ENCODE measurements around the gene TYW1. TPM values are rescaled to one million over a fixed set of nuclear protein-coding genes. Genes with fewer than 3 reads are reported as not detected.
A peak's percentile ranks its signal among the peaks of the same experiment; 100 is the strongest.
"Not testable (repeated sequence)": the region's sequence is repeated elsewhere in the genome, so short reads cannot be mapped to it uniquely, and the experiment has no call there.

The TYW1 gene
- total RNA-seq, 1 donor from 2014 or later = 10.0 TPM

DNA sequence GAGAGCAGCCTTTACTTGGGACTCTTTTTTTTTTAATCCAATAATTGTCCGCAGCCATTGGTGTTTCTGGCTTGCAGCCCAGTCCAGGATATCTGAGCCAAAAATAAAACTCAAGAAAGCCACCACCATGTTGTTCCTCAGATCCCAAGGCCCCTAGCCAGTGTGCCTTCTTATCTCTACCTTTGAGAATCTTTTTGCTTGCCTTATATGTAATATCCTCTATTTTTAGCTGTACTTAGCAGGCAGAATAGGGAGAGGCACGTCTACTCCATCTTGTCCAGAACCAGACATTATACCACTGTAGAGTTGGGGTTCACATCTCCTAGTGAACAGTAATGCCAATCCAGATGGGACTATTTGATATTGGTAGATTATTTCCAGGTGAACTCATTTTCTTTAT is 209.1 kb downstream of the TYW1 start:
- ATAC-seq (ENCODE audit: poor library complexity) = peak; percentile 58
- intact Hi-C loops (cut with DNase I); DNase-seq: not testable (repeated sequence)

DNA sequence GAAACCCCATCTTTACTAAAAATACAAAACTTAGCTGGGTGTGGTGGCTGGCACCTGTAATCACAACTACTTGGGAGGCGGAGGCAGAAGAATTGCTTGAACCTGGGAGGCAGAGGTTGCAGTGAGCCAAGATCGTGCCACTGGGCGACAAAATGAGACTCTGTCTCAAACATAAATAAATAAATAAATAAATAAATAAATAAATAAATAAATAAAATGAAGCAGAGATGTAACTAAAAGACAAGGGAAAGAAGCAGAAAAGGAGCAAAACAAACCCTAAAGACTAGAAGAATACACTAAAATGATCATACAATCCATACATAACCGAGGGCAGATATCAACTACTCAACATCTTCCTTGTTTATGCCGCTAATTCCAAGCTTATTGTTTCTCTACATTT is 209.8 kb downstream of the TYW1 start:
- intact Hi-C loops (cut with DNase I) = no loop called here
- ATAC-seq (ENCODE audit: poor library complexity) (no peak), DNase-seq (no peak)

DNA sequence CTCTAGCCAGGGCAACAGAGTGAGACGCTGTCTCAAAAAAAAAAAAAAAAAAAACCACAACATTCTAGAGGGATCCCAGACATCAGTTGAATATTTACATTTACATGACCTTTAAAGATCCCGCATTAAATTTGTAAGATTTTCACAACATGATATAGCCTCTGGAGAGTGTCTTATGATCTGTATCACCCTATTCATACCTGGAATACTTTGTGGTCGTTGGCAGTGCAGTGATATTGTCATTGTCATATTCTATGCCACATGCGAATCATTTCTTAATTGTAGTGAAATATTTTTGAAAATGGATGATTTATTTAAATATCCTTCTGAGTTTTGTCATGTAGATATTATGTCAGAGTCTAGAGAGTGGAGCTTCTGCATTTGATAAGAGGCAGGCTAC is 212.0 kb downstream of the TYW1 start:
- DNase-seq; intact Hi-C loops (cut with DNase I); ATAC-seq (ENCODE audit: poor library complexity): not testable (repeated sequence)

DNA sequence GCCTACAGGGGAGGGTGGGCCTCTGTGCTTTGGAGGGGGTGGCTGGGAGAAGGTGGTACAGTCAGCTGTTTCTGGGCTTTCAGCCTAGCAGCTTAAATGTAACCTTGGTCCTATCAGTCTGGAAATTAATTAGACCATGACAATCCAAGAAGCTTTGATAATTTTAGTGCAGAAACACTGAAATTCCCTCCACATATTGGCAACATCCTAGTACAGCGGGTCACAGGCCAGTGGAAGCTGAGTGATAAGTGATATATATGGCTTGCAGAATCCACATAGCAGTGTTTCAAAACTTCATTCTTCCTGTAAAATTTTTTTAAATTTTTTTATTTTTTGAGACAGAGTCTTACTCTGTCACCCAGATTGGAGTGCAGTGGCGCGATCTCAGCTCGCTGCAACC is 212.6 kb downstream of the TYW1 start:
- no peak for DNase-seq
- intact Hi-C loops (cut with DNase I) = no loop called here
- ATAC-seq (ENCODE audit: poor library complexity) = no peak

DNA sequence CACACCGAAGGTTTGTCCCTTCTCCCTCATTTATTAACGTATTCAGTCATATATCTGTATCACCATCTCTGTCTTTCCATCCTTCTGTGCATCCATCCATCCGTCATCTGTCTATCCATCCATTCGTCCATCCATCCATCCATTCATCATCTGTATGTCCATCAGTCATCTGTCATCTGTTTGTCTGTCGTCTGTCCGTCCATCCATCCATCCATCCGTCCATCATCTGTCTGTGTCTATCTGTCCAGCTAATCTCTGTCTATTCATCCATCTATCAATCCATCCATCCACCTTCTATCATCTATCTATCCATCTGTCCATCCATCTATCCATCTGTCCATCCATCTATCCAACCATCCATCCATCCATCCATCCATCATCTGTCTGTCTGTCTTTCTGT is 213.9 kb downstream of the TYW1 start:
- ATAC-seq (ENCODE audit: poor library complexity) = no peak
- intact Hi-C loops (cut with DNase I) = no loop called here
- DNase-seq = no peak

DNA sequence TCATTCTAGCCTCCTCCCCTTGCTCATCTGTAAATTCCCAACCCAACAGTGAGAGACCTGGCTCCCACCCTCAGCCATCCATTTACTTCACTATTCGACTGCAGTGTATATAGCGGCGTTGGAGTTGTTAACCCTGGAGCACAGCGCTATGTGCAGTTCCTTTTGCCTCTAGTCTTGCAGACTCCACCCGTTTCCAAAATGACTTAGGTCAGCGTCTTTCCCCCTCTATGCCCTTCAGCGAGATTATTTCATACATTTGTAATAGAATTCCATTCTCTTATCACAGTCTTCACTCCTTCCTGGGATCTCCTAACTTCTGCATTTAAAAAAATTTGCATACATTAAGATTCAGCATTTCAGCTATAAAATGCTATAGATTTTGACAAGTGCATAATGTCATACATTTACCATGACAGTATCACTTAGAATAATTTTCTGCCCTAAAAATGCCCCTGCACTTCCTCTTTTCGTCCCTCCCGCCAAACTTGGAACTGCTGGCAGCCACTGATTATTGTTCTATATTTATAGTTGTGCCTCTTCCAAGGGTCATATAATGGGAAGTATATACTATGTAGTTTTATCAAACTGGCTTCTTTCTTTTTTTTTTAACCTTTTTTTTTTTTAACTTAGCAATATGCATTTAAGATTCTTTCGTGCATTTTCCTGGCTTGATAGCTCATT is 215.2 kb downstream of the TYW1 start:
- DNase-seq; ATAC-seq (ENCODE audit: poor library complexity); intact Hi-C loops (cut with DNase I): not testable (repeated sequence)

DNA sequence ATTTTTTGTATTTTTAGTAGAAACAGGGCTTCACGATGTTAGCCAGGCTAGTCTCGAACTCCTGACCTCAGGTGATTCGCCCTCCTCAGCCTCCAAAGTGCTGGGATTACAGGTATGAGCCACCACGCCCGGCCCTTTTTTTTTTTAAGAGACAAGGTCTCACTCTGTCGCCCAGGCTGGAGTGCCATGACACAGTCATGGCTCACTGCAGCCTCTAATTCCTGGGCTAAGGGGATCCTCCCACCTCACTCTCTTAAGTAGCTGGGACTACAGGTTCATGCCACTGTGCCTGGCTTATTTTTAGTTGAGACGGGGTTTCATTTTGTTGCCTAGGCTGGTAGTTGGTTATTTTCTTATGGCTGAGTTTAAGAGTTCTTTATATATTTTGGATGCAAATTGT is 216.4 kb downstream of the TYW1 start:
- DNase-seq; ATAC-seq (ENCODE audit: poor library complexity); intact Hi-C loops (cut with DNase I): not testable (repeated sequence)

DNA sequence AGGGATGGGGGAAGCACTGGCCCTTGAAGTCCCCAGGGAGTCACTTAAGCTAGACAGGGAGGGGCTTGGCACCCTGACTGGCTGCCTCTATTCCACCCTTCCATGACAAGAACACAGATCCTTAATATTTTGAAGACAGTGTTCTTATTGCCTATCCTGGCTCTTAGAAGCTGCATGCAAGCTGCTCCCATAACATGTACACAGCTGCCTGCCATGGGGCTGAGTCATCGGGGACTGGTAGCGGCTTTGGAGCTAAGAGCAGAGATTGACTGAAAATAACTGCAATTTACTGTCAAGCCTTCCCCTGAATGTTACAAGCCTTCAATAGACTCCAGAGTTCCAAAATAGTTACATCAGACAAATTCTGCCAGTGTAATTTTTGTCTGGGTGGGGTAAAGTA is 226.9 kb downstream of the TYW1 start:
- ATAC-seq (ENCODE audit: poor library complexity); intact Hi-C loops (cut with DNase I); DNase-seq: not testable (repeated sequence)

DNA sequence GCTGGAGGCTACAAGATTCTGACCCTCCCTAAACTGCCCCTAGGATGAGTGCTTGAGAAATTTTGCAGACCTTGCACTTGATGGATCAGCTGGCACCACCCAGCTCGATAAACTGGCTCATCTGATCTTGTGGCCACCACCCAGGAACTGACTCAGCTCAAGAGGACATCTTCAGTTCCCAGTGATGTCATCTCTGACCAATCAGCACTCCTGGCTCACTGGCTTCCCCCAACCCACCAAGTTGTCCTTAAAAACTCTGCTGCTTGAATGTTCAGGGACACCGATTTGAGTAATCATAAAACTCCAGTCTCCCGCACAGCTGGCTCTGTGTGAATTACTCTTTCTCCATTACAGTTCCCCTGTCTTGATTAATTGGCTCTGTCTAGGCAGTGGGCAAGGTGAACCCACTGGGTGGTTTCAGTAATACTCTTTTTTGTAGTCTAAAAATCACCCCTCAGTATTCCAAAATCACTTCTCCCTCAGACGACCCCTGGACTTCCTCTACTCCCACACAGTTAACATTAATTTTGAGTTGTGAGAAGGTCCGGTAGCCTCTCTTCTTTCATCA is 229.8 kb downstream of the TYW1 start:
- peak; percentile 63 for ATAC-seq (ENCODE audit: poor library complexity)

DNA sequence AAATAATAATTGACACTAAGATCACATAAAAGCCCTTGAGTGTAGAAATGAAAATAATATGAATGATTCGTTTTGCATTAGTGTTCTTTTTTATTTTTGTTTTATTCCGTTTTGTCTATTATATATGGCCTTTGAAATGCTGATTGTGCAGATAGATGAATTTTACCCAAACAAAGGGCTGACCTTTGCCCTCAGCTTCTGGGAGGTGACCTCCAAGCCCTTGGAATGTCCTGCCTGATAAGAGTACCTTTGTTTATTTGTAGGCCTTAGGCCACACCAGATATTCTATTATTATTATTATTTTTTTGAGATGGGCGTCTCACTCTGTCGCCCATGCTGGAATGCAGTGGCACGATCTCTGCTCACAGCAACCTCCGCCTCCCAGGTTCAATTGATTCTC is 230.3 kb downstream of the TYW1 start:
- ATAC-seq (ENCODE audit: poor library complexity); intact Hi-C loops (cut with DNase I); DNase-seq: not testable (repeated sequence)

More for the DNA sequence above, 229.8 kb downstream of the TYW1 start:
- intact Hi-C loops (cut with DNase I) = not testable (repeated sequence)
- DNase-seq = peak; percentile 49

DNA sequence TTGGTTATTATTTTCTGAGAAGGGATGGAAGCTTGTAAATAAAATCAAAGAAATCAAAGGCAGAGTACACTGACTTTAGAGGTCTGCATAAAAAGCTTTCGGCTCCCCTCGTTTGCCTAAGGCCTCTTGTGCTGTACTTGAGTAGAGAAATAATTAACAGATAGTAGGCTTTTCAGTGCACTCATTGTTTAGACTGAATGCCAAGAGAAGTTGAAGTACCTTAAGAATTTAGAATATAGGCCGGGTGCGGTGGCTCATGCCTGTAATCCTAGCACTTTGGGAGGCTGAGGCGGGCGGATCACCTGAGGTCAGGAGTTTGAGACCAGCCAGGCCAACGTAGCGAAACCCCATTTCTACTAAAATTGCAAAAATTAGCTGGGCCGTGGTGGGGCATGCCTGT is 232.4 kb downstream of the TYW1 start:
- intact Hi-C loops (cut with DNase I); ATAC-seq (ENCODE audit: poor library complexity); DNase-seq: not testable (repeated sequence)

DNA sequence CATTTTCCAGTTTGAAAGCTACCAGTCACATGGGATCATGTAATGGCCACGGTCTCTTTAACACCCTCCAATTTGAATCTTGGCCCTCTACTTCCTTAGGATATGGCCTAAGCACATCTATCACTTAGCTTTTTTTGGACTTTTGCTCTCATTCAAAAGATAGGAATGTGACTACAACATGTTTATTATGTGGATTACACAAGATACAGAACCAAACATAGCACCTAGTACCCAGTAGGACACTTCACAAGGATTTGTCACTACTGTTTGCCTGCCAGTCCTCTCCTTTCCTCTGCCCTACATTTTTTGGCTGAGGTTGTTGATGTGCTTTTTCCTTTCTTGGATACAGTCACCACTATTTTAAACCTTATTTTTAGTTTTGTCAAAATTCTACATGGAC is 233.4 kb downstream of the TYW1 start:
- ATAC-seq (ENCODE audit: poor library complexity) = peak; percentile 66
- DNase-seq; intact Hi-C loops (cut with DNase I): not testable (repeated sequence)

DNA sequence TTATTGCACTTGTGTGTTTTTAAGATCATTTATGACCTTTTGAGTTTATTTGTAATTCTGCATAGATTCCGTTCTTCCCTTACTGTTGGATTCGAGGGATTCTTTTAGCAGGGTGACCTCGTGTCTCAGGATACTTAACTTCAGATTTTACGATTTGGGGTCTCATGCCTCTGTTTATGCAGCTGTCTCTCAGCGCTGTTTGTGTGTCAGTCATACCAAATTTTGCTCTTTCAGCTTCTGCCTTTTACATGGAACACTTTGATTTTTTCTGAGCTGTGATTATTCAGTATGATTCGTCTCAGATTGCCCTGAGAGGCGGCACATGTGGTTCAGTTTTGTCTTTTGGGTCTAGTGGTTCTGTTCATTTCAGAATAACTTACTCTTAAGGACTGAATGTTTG is 236.9 kb downstream of the TYW1 start:
- intact Hi-C loops (cut with DNase I); DNase-seq; ATAC-seq (ENCODE audit: poor library complexity): not testable (repeated sequence)

DNA sequence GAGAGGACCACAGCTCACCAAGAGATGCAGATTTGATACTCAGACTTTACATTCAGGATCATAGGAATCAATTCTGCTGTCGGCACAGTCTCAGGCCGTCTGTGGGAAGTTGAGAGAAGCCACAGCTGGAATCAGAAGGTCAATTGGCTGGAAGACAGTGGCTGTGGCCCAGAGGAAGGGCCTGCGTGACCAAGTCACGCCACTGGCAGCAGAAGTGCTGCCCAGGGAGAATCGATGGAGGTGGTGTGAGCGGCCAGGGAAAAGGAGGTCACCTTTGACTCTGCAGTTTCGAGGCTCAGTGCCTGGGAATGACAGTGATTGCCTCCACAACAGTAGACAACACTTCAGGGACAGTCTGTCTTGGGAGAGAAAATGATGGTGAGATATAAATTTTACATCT is 239.6 kb downstream of the TYW1 start:
- intact Hi-C loops (cut with DNase I) = not testable (repeated sequence)

DNA sequence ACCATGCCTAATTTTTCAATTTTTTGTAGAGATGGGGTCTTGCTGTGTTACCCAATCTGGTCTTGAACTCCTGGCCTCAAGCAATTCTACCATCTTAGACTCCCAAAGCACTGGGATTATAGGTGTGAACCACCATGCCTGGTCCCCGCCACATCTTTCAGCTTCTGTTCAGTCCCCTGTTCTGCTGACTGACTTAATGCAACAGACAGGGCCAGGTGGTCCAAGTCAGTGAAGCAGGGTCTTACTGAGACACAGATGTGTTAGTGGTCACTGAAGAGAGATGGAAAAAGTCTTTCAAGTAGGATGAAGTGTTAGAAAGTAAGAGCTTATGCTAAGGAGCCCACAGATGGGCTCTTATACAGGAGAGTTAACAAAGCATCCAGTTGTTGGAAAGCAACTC is 246.2 kb downstream of the TYW1 start:
- DNase-seq; intact Hi-C loops (cut with DNase I); ATAC-seq (ENCODE audit: poor library complexity): not testable (repeated sequence)

More for the DNA sequence above, 239.6 kb downstream of the TYW1 start:
- peak; percentile 70 for ATAC-seq (ENCODE audit: poor library complexity)
- DNase-seq = not testable (repeated sequence)

DNA sequence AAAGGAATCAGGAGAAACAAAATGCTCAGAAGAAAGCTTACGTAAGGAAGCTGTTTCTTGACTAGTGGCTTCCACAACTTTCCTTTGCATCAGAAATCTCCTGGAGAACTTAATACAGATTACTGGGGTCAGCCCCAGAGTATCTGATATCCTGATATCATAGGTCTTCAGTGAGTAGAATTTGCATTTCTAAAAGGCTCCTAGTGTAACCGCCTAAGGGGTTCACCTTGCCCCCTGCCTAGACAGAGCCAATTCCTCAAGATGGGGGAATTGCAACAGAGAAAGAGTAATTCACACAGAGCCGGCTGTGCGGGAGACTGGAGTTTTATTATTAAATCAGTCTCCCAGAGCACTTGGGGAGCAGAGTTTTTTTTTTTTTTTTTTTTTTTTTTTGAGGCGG is 251.7 kb downstream of the TYW1 start:
- DNase-seq; intact Hi-C loops (cut with DNase I); ATAC-seq (ENCODE audit: poor library complexity): not testable (repeated sequence)

DNA sequence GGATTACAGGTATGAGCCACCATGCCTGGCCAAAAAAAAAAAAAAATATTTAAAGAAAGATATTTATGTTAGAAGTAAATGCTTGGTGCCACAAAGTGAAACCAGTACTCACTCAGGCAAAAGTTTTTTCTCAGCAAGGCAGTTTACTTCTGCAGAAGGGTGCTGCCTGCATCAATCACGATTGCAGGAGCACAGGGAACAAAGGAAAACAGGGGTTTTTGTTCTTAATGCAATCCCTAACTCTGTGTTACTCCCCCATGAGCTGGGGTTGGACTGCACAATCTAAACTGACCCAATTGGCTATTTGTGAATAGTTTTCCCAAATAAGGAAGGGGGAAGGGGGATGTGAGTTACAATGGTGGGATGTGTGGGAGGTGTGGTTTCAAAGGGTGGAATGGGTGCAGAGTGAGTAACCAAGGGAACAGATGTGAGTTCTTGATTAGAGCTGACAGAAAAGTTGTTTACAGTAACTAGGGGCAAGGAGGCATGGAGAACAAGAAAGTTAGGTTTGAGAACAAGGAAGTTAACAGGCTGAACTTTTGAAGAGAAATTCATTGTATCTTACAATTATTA is 255.4 kb downstream of the TYW1 start:
- no peak for DNase-seq
- no peak for ATAC-seq (ENCODE audit: poor library complexity)
- intact Hi-C loops (cut with DNase I) = no loop called here

DNA sequence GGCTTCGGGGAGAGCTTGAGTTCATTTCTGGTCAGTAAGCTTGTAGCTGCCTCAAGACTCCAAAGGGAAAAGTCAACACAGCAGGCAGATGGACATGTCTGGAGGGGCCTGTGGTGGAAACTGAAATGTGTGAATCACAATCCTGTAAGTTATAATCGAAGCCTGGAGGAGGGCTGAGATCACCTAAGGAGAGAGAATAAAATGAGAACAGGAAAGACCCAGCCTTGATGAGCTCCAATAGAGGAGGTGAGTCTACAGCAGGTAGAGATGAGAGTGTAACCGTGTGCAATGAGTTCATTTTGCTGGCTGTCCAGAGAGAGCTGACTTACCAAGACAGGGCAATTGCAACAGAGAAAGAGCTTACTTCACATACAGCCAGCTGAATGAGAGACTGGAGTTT is 258.4 kb downstream of the TYW1 start:
- DNase-seq; ATAC-seq (ENCODE audit: poor library complexity); intact Hi-C loops (cut with DNase I): not testable (repeated sequence)

DNA sequence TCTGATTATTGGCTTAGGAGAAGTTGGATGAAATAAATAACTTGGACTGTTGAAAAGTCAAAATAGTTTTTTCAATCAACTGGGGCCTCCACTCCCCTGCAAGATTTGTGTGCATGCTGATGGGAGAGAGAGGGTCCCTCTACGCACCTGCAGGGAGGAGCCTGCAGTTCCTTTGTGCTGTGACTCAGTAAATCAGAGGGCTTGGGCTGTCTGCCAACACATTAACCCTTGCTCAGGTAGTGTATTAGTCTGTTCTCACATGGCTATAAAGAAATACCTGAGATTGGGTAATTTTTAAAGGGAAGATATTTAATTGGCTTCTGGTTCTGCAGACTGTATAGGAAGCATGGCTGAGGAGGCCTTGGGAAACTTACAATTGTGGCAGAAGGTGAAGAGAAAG is 261.1 kb downstream of the TYW1 start:
- DNase-seq; intact Hi-C loops (cut with DNase I): not testable (repeated sequence)

DNA sequence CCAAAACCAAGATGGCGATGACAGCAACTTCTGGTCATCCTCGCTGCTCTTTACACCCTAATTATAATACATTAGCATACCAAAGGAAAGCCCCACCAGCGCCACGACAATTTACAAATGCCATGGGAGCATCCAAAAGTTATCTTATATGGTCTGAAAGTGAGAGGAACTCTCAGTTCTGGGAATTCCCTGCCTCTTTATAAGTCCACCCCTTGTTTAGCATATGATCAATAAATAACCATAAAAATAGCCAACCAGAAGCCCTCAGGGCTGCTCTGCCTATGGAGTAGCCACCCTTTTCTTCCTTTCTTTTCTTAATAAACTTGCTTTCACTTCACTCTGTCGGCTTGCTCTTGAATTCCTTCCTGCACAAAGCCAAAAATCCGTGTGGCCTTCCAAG is 262.7 kb downstream of the TYW1 start:
- DNase-seq; intact Hi-C loops (cut with DNase I); ATAC-seq (ENCODE audit: poor library complexity): not testable (repeated sequence)

More for the DNA sequence above, 261.1 kb downstream of the TYW1 start:
- not testable (repeated sequence) for ATAC-seq (ENCODE audit: poor library complexity)

All from Right ventricle myocardium superior (tissue), 1 donor.